ENCODE data around the gene C2CD2L. TPM values are rescaled to one million over a fixed set of nuclear protein-coding genes. Genes with fewer than 3 reads are reported as not detected.
A peak's percentile ranks its signal among the peaks of the same experiment; 100 is the strongest.

The C2CD2L gene
- total and polyA plus RNA-seq, 2 of the 13 experiments (the other 11 are each of a cell fraction or from before 2014, with no cell fraction given): 3.7 to 5.5 TPM

DNA sequence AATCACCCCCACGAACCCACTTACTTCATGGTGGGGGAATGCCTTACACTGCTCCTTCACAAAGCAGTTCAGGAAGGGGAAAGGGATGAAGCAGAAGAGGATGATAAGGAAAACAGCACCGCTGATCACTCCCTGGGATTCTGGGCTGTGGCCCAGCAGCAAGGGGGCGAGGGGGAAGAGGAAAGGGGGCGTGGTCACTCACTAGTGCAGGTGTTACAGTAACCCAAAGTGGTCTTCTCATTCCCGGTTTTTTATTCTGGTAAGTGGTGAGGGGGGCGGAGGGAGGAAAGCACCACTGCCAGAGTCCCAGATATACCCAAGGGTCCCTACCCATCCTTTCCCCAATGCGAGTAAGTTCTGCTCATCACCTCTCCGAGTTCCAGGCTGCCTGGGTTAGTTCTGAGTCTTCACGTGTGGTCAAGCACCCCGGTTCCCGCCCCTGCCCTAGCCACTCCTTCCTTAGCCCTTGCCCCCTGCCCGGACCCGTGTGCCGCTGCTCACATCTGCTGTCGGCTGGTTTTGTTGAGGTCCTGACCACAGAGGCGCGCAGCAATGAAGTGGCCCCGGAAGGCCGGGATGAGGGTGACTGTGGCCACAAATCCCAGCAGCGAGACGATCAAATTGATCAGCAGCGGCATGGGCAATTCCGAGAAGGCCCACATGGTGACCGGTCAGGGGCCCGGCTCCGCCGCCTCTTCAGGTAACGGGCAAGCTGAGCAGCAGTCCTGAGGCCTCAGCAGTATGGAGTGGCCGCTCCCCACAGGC is 6.0 kb upstream of the C2CD2L start (continued):
- TF ChIP-seq TMF1 (CRISPR knock-in tag; IDR thresholded peaks at IDR 0.05; ENCODE audit: low read depth): 0 out of 2 replicates have a peak, but pooled peaks have one; percentile 64
- TF ChIP-seq KDM2A (CRISPR knock-in tag; IDR thresholded peaks at IDR 0.05; ENCODE audit: borderline replicate concordance, low read depth): 0 out of 2 replicates have a peak, but pooled peaks have one; percentile 1
- no peak for TF ChIP-seq ATF3 (CRISPR knock-in tag; IDR thresholded peaks at IDR 0.05)
- TF ChIP-seq ZNF276 (CRISPR knock-in tag; IDR thresholded peaks at IDR 0.05; ENCODE audit: low read depth): peak; percentile 50; the same call in 1 of the 2 replicates
- no peak for TF ChIP-seq RFX3 (CRISPR knock-in tag; IDR thresholded peaks at IDR 0.05)
- peak; percentile 60; the same call in 1 of the 2 replicates for TF ChIP-seq NFKB2 (CRISPR knock-in tag; IDR thresholded peaks at IDR 0.05; ENCODE audit: borderline replicate concordance)
- peak; percentile 38; the same call in 1 of the 2 replicates for TF ChIP-seq MTA1 (CRISPR knock-in tag; IDR thresholded peaks at IDR 0.05; ENCODE audit: borderline replicate concordance)
- no peak for TF ChIP-seq GABPA (IDR thresholded peaks at IDR 0.05; ENCODE audit: low read depth, low read length)
- TF ChIP-seq GABPA (CRISPR knock-in tag; IDR thresholded peaks at IDR 0.05; ENCODE audit: low read depth): no peak
- TF ChIP-seq GLI4 (CRISPR knock-in tag; IDR thresholded peaks at IDR 0.05; ENCODE audit: borderline replicate concordance): 0 out of 2 replicates have a peak, but pooled peaks have one; percentile 33
- no peak for TF ChIP-seq HNRNPL (IDR thresholded peaks at IDR 0.05; ENCODE audit: low read depth, low read length)
- no peak for TF ChIP-seq MTF1 (CRISPR knock-in tag; IDR thresholded peaks at IDR 0.05)
- TF ChIP-seq ELK4 (CRISPR knock-in tag; IDR thresholded peaks at IDR 0.05; ENCODE audit: borderline replicate concordance): no peak
- TF ChIP-seq, protein P1, sequence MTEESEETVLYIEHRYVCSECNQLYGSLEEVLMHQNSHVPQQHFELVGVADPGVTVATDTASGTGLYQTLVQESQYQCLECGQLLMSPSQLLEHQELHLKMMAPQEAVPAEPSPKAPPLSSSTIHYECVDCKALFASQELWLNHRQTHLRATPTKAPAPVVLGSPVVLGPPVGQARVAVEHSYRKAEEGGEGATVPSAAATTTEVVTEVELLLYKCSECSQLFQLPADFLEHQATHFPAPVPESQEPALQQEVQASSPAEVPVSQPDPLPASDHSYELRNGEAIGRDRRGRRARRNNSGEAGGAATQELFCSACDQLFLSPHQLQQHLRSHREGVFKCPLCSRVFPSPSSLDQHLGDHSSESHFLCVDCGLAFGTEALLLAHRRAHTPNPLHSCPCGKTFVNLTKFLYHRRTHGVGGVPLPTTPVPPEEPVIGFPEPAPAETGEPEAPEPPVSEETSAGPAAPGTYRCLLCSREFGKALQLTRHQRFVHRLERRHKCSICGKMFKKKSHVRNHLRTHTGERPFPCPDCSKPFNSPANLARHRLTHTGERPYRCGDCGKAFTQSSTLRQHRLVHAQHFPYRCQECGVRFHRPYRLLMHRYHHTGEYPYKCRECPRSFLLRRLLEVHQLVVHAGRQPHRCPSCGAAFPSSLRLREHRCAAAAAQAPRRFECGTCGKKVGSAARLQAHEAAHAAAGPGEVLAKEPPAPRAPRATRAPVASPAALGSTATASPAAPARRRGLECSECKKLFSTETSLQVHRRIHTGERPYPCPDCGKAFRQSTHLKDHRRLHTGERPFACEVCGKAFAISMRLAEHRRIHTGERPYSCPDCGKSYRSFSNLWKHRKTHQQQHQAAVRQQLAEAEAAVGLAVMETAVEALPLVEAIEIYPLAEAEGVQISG (CRISPR knock-in tag; IDR thresholded peaks at IDR 0.05): no peak
- TF ChIP-seq ZNF549 (CRISPR knock-in tag; IDR thresholded peaks at IDR 0.05): no peak
- no peak; the same call in 1 of the 2 replicates for TF ChIP-seq KMT2B (CRISPR knock-in tag; IDR thresholded peaks at IDR 0.05)
- peak; percentile 46; the same call in 1 of the 2 replicates for TF ChIP-seq ZNF768 (CRISPR knock-in tag; IDR thresholded peaks at IDR 0.05)
- TF ChIP-seq ELF4 (CRISPR knock-in tag; IDR thresholded peaks at IDR 0.05; ENCODE audit: borderline replicate concordance): no peak
- no peak for TF ChIP-seq ZNF776 (CRISPR knock-in tag; IDR thresholded peaks at IDR 0.05)
- TF ChIP-seq ZNF547 (CRISPR knock-in tag; IDR thresholded peaks at IDR 0.05): peak; percentile 46; the same call in 1 of the 2 replicates
- TF ChIP-seq, protein P2, sequence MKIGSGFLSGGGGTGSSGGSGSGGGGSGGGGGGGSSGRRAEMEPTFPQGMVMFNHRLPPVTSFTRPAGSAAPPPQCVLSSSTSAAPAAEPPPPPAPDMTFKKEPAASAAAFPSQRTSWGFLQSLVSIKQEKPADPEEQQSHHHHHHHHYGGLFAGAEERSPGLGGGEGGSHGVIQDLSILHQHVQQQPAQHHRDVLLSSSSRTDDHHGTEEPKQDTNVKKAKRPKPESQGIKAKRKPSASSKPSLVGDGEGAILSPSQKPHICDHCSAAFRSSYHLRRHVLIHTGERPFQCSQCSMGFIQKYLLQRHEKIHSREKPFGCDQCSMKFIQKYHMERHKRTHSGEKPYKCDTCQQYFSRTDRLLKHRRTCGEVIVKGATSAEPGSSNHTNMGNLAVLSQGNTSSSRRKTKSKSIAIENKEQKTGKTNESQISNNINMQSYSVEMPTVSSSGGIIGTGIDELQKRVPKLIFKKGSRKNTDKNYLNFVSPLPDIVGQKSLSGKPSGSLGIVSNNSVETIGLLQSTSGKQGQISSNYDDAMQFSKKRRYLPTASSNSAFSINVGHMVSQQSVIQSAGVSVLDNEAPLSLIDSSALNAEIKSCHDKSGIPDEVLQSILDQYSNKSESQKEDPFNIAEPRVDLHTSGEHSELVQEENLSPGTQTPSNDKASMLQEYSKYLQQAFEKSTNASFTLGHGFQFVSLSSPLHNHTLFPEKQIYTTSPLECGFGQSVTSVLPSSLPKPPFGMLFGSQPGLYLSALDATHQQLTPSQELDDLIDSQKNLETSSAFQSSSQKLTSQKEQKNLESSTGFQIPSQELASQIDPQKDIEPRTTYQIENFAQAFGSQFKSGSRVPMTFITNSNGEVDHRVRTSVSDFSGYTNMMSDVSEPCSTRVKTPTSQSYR (CRISPR knock-in tag; IDR thresholded peaks at IDR 0.05; ENCODE audit: borderline replicate concordance): no peak

All from HepG2 (cell line).